T-cell (primary cell): ENCODE data around the gene OTOS. TPM values are rescaled to one million over a fixed set of nuclear protein-coding genes. Genes with fewer than 3 reads are reported as not detected.

Source experiments
- ATAC-seq, 4 experiments: fragments of 200-7000 bp in 3 of 4; fragments of 150-1000 bp in 1 of 4; cut with Tn5 transposase; replicated peaks in 1 of 4; 1 replicate in 3 of 4; 2 replicates in 1 of 4; pipeline ENCODE4 v1.10.0; 2021; ENCODE audit warnings: moderate library complexity in 3 of 4, mild to moderate bottlenecking in 2 of 4, moderate number of reproducible peaks in 1 of 4
- CTCF ChIA-PET, 2 donors: fragments of 300-600 bp; sonication (Branson Sonifier 250); formaldehyde crosslinking; loops; one replicate each; lab custom pipeline; 2022; ENCODE audit warnings: antibody characterized with exemption in 2 of 2; lab: Charles Lee
- POLR2A ChIA-PET, 2 donors: fragments of 300-600 bp; sonication (Branson Sonifier 250); formaldehyde crosslinking; loops; one replicate each; lab custom pipeline; 2022; ENCODE audit warnings: antibody characterized with exemption in 2 of 2; lab: Charles Lee
- DNase-seq, 35 experiments: peaks; one replicate each; pipeline versions ENCODE4 v3.0.0 to v3.0.0-alpha.2; 2013 to 2023
- H3K27ac ChIP-seq: one replicate; pipeline ENCODE4 v1.5.1; 2013; ENCODE audit warnings: low read length
- H3K27me3 ChIP-seq, 2 experiments: replicated peaks in 1 of 2; 1 replicate in 1 of 2; 2 replicates in 1 of 2; pipeline versions ENCODE4 v1.6.1 to v1.7.0; 2013; ENCODE audit warnings: low read length in 1 of 2, mixed read lengths in 1 of 2; ENCODE audit not compliant: control insufficient read depth in 2 of 2, insufficient read depth in 2 of 2; ENCODE audit errors: extremely low read depth in 1 of 2
- H3K36me3 ChIP-seq, 2 donors: 1 replicate in 1 of 2; 2 replicates in 1 of 2; pipeline versions ENCODE4 v1.6.1 to v1.7.0; 2013; ENCODE audit warnings: low read length in 1 of 2; ENCODE audit not compliant: control insufficient read depth in 2 of 2, insufficient read depth in 1 of 2; ENCODE audit errors: extremely low read depth in 1 of 2
- H3K4me1 ChIP-seq, 2 experiments: 1 replicate in 1 of 2; 2 replicates in 1 of 2; pipeline versions ENCODE4 v1.6.1 to v1.7.0; 2013; ENCODE audit warnings: low read length in 2 of 2, mixed read lengths in 1 of 2; ENCODE audit not compliant: insufficient read depth in 2 of 2, control insufficient read depth in 1 of 2; ENCODE audit errors: extremely low read depth in 1 of 2
- H3K4me3 ChIP-seq, 2 donors: 1 replicate in 1 of 2; 2 replicates in 1 of 2; pipeline versions ENCODE4 v1.5.1 to v1.7.0; 2013; ENCODE audit warnings: mild to moderate bottlenecking in 2 of 2, low read length in 1 of 2, moderate library complexity in 1 of 2; ENCODE audit not compliant: control insufficient read depth in 1 of 2; ENCODE audit errors: extremely low read depth in 1 of 2
- H3K9me3 ChIP-seq: 2 replicates; pipeline ENCODE4 v1.7.0; 2013
- H3K27ac Mint-ChIP-seq, 2 donors: one replicate each; pipeline ENCODE4 v1.8.0; 2020 to 2021; ENCODE audit warnings: mild to moderate bottlenecking in 2 of 2, mixed read lengths in 2 of 2
- H3K27me3 Mint-ChIP-seq, 2 donors: one replicate each; pipeline ENCODE4 v1.8.0; 2021 to 2022; ENCODE audit warnings: mixed read lengths in 2 of 2
- H3K36me3 Mint-ChIP-seq: one replicate; pipeline ENCODE4 v1.8.0; 2021; ENCODE audit warnings: mixed read lengths
- H3K4me1 Mint-ChIP-seq, 3 donors: one replicate each; pipeline ENCODE4 v1.8.0; 2020 to 2022; ENCODE audit warnings: mixed read lengths in 3 of 3, mild to moderate bottlenecking in 1 of 3
- H3K4me3 Mint-ChIP-seq, 3 donors: one replicate each; pipeline ENCODE4 v1.8.0; 2020 to 2022; ENCODE audit warnings: mild to moderate bottlenecking in 3 of 3, mixed read lengths in 3 of 3, moderate library complexity in 3 of 3
- H3K9me3 Mint-ChIP-seq, 3 donors: one replicate each; pipeline ENCODE4 v1.8.0; 2020 to 2022; ENCODE audit warnings: mixed read lengths in 3 of 3
- WGBS: methylation state at CpG from one replicate; pipeline ENCODE4 v1.1.5; 2013; ENCODE audit warnings: missing lambda C conversion rate; ENCODE audit not compliant: insufficient coverage; 5-methylcytosine and 5-hydroxymethylcytosine counted together
- total RNA-seq, 35 experiments: library from RNA in 6 of 35; stranded (reverse) in 6 of 35; fragments of 120-200 nt in 1 of 35; gene quantifications; one replicate each; pipeline versions ENCODE4 v1.2.1 to v1.2.4 and lab custom pipeline; 2013 to 2026

Gene OTOS
- total RNA-seq, 5 donors from 2014 or later (not counting 1 experiment from before 2014, with no cell fraction given): not detected

DNA sequence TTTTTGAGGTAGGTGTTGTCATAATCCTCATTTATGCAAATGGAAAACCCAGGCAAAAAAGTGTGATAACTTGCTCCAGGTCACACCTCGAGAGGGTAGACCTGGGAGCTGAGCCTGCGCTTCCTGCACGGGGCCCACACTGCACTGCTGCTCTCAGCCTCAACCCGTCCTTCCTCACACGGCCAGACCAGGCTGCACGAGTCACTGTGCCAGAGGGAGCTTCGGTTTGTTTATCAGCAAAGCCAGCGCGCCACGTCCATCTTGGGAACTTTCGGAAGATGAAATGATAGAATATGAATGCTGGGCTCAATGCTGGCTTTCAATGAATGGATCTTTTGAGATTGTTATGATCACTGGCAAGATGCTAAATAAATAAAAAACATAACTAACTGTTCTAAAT, 18.8 kb downstream of the OTOS start:
- Histone ChIP-seq H3K4me1 (no peaks in the 10 kb centered on the region), H3K27ac (no peak overlapping the region), H3K4me3 (no peak overlapping the region), H3K27me3 (peaks cover 0 to 3% of the 10 kb centered on the region in 2 experiments), H3K36me3 (no peaks in the 10 kb centered on the region), H3K9me3 (no peaks in the 10 kb centered on the region)
- H3K27me3 Mint-ChIP-seq: no peaks in the 10 kb centered on the region
- no peak overlapping the region for H3K27ac Mint-ChIP-seq
- peaks cover 10% of the 10 kb centered on the region for H3K36me3 Mint-ChIP-seq
- peaks cover 0 to 2% (median 0%) of the 10 kb centered on the region in 3 donors for H3K9me3 Mint-ChIP-seq
- DNase-seq (no peak), ATAC-seq (no peak)
- H3K4me1 Mint-ChIP-seq: peaks cover 0 to 6% (median 5%) of the 10 kb centered on the region in 3 donors
- ChIA-PET CTCF (no interaction called here), POLR2A (no interaction called here)
- no peak overlapping the region for H3K4me3 Mint-ChIP-seq
- 38% methylated on average over 5 of the region's 11 CpGs for WGBS

DNA sequence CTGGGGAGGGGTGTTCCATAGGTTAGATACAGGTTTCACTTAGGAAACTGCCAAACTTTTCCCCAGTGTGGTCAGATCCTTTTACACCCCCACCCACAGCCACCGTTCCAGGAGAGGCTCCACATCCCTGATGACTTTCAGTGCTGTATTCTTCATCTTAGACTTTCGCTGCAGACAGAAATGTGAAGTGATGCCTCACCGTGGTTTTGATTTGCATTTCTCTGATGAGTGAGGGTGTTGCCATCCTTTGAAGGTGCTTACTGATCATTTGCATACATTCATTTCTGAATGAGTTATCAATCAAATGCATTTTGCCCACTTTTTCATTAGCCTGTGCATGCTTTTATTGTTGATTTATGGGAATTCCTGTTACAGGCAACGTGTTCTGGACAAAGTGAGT, 19.3 kb downstream of the OTOS start:
- no peak for ATAC-seq
- no peaks in the 10 kb centered on the region for H3K4me1 ChIP-seq

DNA sequence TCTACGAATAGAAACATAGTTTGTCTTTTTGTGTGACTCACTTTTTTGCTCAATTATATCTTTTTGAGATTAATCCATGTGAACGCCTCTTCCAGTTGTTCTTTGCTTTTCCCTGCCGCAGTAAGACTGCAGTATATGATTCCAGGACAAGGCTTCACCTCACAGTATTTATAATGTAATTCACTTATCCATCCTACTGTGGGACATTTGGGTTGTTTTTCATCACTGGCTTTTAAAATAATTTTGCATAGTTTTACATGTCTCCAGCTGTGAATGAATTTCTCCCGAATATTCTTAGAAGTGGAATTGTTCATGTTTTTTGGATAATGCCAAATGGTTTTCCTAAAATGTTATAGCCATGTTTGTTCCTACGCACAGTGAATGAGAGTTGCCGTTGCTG, 26.2 kb downstream of the OTOS start:
- no peaks in the 10 kb centered on the region for H3K36me3 Mint-ChIP-seq
- Histone ChIP-seq H3K36me3 (no peaks in the 10 kb centered on the region), H3K9me3 (no peaks in the 10 kb centered on the region), H3K27ac (no peak overlapping the region), H3K4me3 (no peak overlapping the region), H3K27me3 (peaks cover 0 to 26% of the 10 kb centered on the region in 2 experiments), H3K4me1 (no peaks in the 10 kb centered on the region)
- peaks cover 28 to 33% of the 10 kb centered on the region in 2 donors for H3K27me3 Mint-ChIP-seq
- peaks cover 0 to 2% (median 0%) of the 10 kb centered on the region in 3 donors for H3K9me3 Mint-ChIP-seq
- no peak for DNase-seq
- CTCF ChIA-PET: no interaction called here
- no peak overlapping the region for H3K4me3 Mint-ChIP-seq
- POLR2A ChIA-PET: no interaction called here
- no peaks in the 10 kb centered on the region for H3K4me1 Mint-ChIP-seq
- WGBS: 93% methylated on average over 3 of the region's 6 CpGs
- no peak overlapping the region for H3K27ac Mint-ChIP-seq
- no peak for ATAC-seq

More for the DNA sequence above, 19.3 kb downstream of the OTOS start:
- H3K4me3 ChIP-seq: no peak overlapping the region
- Mint-ChIP-seq H3K9me3 (peaks cover 0 to 2% (median 0%) of the 10 kb centered on the region in 3 donors), H3K27me3 (peaks cover 3% of the 10 kb centered on the region in 2 donors), H3K4me3 (no peak overlapping the region), H3K4me1 (peaks cover 0 to 6% (median 5%) of the 10 kb centered on the region in 3 donors), H3K36me3 (peaks cover 5% of the 10 kb centered on the region), H3K27ac (no peak overlapping the region)
- H3K9me3 ChIP-seq: no peaks in the 10 kb centered on the region
- POLR2A ChIA-PET: no interaction called here
- H3K27ac ChIP-seq: no peak overlapping the region
- WGBS: no CpG with 5 or more reads among the region's 4 CpGs
- CTCF ChIA-PET: no interaction called here
- no peaks in the 10 kb centered on the region for H3K36me3 ChIP-seq
- no peak for DNase-seq
- peaks cover 0 to 3% of the 10 kb centered on the region in 2 experiments for H3K27me3 ChIP-seq

DNA sequence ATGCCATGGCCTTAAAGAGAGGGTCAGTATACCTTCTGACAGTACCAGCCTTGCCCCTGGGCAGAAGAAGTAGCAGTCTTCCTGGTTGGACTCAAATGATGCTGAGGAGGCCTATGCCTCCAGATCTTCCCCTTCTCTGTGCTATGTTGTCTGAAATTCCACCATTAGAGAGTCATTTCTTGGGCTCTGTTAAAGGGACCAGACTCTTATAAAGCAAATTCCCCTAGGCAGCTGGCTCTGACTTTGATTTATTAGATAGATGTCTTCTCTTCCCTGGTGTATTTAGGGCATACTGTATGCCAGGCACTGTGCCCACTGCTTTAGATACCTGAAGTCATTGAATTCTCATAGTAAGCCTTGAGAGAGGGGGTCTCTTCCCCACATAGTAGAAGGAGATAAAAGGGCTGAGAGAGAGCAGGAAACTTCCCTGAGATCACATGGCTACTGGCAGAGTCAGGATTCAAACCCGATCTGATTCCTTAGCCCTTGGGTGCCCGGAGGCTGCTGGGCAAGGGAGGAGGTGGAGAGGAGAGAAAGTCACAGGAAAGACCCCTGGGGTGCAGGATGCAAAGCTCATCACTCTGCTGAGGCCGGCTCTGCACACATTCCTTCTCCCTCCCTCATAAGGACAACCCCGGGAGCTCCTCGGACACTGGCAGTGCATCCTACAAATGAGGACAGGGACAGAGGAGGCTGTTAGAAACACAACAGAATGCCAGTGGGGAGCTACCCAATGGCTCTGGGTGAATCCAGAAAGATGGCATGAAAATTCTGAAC, 27.4 kb downstream of the OTOS start:
- Mint-ChIP-seq H3K4me3 (no peak overlapping the region), H3K27me3 (peaks cover 30 to 38% of the 10 kb centered on the region in 2 donors), H3K9me3 (peaks cover 0 to 1% (median 0%) of the 10 kb centered on the region in 3 donors), H3K27ac (no peak overlapping the region), H3K4me1 (no peaks in the 10 kb centered on the region), H3K36me3 (no peaks in the 10 kb centered on the region)
- DNase-seq (no peak), ATAC-seq (no peak)
- no peak overlapping the region for H3K27ac ChIP-seq
- H3K9me3 ChIP-seq: no peaks in the 10 kb centered on the region
- H3K4me3 ChIP-seq: no peak overlapping the region
- 55% methylated on average over 2 of the region's 5 CpGs for WGBS
- H3K4me1 ChIP-seq: no peaks in the 10 kb centered on the region
- peaks cover 0 to 25% of the 10 kb centered on the region in 2 experiments for H3K27me3 ChIP-seq
- no peaks in the 10 kb centered on the region for H3K36me3 ChIP-seq
- POLR2A ChIA-PET: no interaction called here
- CTCF ChIA-PET: no interaction called here

DNA sequence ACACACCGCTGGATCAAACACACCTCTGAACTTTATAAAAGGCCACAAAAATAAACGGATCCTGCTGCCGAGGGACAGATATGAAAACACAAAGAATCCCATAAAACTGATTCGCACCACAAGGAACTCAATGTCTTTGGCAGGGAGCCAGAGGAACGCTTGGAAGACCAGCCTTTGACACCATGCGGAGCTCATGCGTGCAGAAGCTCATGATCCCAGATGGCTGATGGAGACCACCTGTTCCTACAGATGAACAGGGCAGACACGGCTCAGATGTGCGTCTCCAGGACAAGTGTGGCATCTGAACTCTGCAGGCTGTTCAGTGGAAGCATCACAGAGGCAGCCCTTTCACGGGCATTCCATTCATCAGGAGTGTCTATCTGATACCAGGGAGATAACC, 29.2 kb downstream of the OTOS start:
- CTCF ChIA-PET: no interaction called here
- no peak for DNase-seq
- Histone ChIP-seq H3K27me3 (peaks cover 0 to 33% of the 10 kb centered on the region in 2 experiments), H3K9me3 (no peaks in the 10 kb centered on the region), H3K36me3 (no peaks in the 10 kb centered on the region), H3K4me3 (no peak overlapping the region), H3K4me1 (no peaks in the 10 kb centered on the region), H3K27ac (no peak overlapping the region)
- H3K4me3 Mint-ChIP-seq: no peak overlapping the region
- H3K27ac Mint-ChIP-seq: no peak overlapping the region
- no peaks in the 10 kb centered on the region for H3K9me3 Mint-ChIP-seq
- POLR2A ChIA-PET: no interaction called here
- ATAC-seq: no peak
- H3K4me1 Mint-ChIP-seq: no peaks in the 10 kb centered on the region
- peaks cover 32 to 43% of the 10 kb centered on the region in 2 donors for H3K27me3 Mint-ChIP-seq
- H3K36me3 Mint-ChIP-seq: no peaks in the 10 kb centered on the region
- 85% methylated on average over 9 of the region's 10 CpGs for WGBS

DNA sequence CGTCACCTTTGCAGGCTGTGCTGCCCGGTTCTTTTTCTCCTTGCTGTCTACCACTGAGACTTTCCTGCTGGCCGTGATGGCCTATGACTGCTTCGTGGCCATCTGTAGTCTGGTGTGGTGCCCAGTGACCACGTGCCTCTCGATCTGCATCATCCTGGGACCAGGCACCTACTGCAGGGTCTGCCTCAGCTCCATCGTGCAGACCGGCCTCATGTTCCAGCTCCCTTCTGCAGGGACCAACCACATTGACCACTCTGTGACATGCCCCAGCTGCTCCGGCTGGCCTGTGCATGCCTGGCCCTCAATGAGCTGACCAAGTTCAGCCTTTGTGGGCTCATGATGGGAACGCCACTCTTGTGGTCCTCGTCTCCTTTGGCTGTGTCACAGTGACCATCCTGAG, 31.1 kb downstream of the OTOS start:
- H3K9me3 ChIP-seq: no peaks in the 10 kb centered on the region
- CTCF ChIA-PET: no interaction called here
- H3K4me1 Mint-ChIP-seq: no peaks in the 10 kb centered on the region
- peaks cover 0 to 42% of the 10 kb centered on the region in 2 experiments for H3K27me3 ChIP-seq
- H3K27me3 Mint-ChIP-seq: peaks cover 28 to 33% of the 10 kb centered on the region in 2 donors
- H3K36me3 ChIP-seq: no peaks in the 10 kb centered on the region
- no peak for ATAC-seq
- no peak overlapping the region for H3K27ac Mint-ChIP-seq
- POLR2A ChIA-PET: no interaction called here
- 67% methylated on average over 11 of the region's 11 CpGs for WGBS
- no peaks in the 10 kb centered on the region for H3K4me1 ChIP-seq
- no peak for DNase-seq
- H3K27ac ChIP-seq: no peak overlapping the region
- H3K9me3 Mint-ChIP-seq: no peaks in the 10 kb centered on the region
- H3K36me3 Mint-ChIP-seq: no peaks in the 10 kb centered on the region
- no peak overlapping the region for H3K4me3 Mint-ChIP-seq
- H3K4me3 ChIP-seq: no peak overlapping the region
